Measurements from ENCODE around the gene SERPINB2. TPM values are rescaled to one million over a fixed set of nuclear protein-coding genes. Genes with fewer than 3 reads are reported as not detected.

The SERPINB2 gene
- total RNA-seq (ENCODE audit: unreplicated experiment), result not detected
- long read RNA-seq, result 0 reads

GRCh38 chr18:63887424-63887823 is at the start of gene SERPINB2:
SERPINB2 (plus strand) TSS chr18:63887705; CDS start chr18:63891445, 3,740 bp downstream.
- no peaks in the 10 kb centered on the region for H3K27me3 Mint-ChIP-seq (ENCODE audit: unreplicated experiment)
- no peaks in the 10 kb centered on the region for H3K4me1 Mint-ChIP-seq (ENCODE audit: low read depth, unreplicated experiment)
- no peak within 1 kb of the TSS for H3K4me3 Mint-ChIP-seq (ENCODE audit: unreplicated experiment)
- no peaks in the 10 kb centered on the region for H3K36me3 Mint-ChIP-seq (ENCODE audit: unreplicated experiment)
- DNase-seq, result no peak
- H3K27ac Mint-ChIP-seq (ENCODE audit: unreplicated experiment), result no peak within 1 kb of the TSS
- H3K9me3 Mint-ChIP-seq (ENCODE audit: unreplicated experiment), result peaks cover 1% of the 10 kb centered on the region
- no peak for TF ChIP-seq CTCF (IDR thresholded peaks at IDR 0.05; ENCODE audit: partially characterized antibody, unreplicated experiment)

DNA sequence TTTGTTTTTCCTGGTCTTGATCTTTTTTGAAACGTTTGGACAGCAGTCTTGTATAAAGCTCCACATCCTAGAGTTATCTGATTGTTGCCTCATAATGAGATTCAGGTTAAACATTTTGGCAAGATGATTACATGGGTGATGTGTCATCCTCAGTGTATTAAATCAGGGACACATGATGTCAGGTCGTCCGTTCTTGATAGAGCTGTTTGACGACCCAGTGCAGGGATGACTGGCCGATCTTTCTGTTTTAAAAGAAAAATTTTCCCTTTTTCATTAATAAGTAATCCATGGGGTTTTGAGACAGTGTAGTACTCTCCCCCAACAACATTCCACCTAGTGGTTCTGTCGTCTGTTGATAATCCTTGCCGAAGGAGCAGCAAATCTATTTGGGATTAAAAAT is 44.5 kb upstream of the SERPINB2 start:
- H3K27ac Mint-ChIP-seq (ENCODE audit: unreplicated experiment), result no peak overlapping the region
- TF ChIP-seq CTCF (IDR thresholded peaks at IDR 0.05; ENCODE audit: partially characterized antibody, unreplicated experiment), result no peak
- H3K4me3 Mint-ChIP-seq (ENCODE audit: unreplicated experiment), result no peak overlapping the region
- no peaks in the 10 kb centered on the region for H3K9me3 Mint-ChIP-seq (ENCODE audit: unreplicated experiment)
- DNase-seq, result no peak
- H3K27me3 Mint-ChIP-seq (ENCODE audit: unreplicated experiment), result peaks cover 2% of the 10 kb centered on the region
- no peaks in the 10 kb centered on the region for H3K36me3 Mint-ChIP-seq (ENCODE audit: unreplicated experiment)
- H3K4me1 Mint-ChIP-seq (ENCODE audit: low read depth, unreplicated experiment), result no peaks in the 10 kb centered on the region

DNA sequence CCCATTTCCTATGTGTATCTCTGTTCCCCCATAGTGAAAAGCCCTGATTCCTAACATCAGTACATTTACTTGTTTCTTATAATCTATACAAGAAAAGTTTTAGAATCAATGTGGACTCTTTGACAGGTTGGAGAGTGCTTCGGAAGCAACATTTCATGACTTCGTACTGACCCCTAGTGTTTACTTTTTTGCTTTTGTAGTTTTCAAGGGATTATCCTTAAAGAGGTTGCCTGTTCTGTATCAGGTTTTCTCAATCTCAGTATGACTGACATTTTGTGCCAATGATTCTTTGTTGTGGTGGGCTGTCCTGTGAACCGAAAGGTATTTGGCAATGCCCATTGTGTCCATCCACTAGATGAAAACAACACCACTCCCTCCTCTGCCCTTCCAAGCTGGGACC is 43.3 kb upstream of the SERPINB2 start:
- Mint-ChIP-seq H3K27ac (ENCODE audit: unreplicated experiment) (no peak overlapping the region), H3K4me3 (ENCODE audit: unreplicated experiment) (no peak overlapping the region), H3K9me3 (ENCODE audit: unreplicated experiment) (no peaks in the 10 kb centered on the region), H3K36me3 (ENCODE audit: unreplicated experiment) (no peaks in the 10 kb centered on the region), H3K4me1 (ENCODE audit: low read depth, unreplicated experiment) (no peaks in the 10 kb centered on the region), H3K27me3 (ENCODE audit: unreplicated experiment) (peaks cover 2% of the 10 kb centered on the region)
- no peak for DNase-seq
- TF ChIP-seq CTCF (IDR thresholded peaks at IDR 0.05; ENCODE audit: partially characterized antibody, unreplicated experiment), result peak; percentile 47

DNA sequence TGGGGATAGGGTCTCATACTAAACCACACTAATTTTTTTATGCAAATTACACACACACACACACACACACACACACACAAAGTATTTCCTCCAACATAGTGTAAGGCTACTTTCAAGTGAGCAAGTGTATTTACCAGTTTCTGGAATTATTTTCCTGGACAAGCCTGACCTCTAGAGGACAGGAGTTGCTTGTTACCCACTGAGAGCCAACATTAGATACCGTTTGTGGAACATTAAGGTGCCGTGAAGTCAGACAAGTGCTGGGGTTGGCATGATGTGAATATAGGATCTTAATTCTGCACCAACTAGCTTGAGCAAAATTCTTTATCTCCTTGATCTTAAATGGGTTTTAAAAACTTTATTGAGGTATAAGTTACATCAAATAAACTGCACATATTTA is 39.3 kb upstream of the SERPINB2 start:
- peaks cover 3% of the 10 kb centered on the region for H3K4me1 Mint-ChIP-seq (ENCODE audit: low read depth, unreplicated experiment)
- H3K9me3 Mint-ChIP-seq (ENCODE audit: unreplicated experiment), result no peaks in the 10 kb centered on the region
- DNase-seq, result no peak
- H3K4me3 Mint-ChIP-seq (ENCODE audit: unreplicated experiment), result no peak overlapping the region
- no peak overlapping the region for H3K27ac Mint-ChIP-seq (ENCODE audit: unreplicated experiment)
- TF ChIP-seq CTCF (IDR thresholded peaks at IDR 0.05; ENCODE audit: partially characterized antibody, unreplicated experiment), result peak; percentile 50
- no peaks in the 10 kb centered on the region for H3K36me3 Mint-ChIP-seq (ENCODE audit: unreplicated experiment)
- peaks cover 2% of the 10 kb centered on the region for H3K27me3 Mint-ChIP-seq (ENCODE audit: unreplicated experiment)

- Mint-ChIP-seq H3K4me1 (ENCODE audit: low read depth, unreplicated experiment) (peaks cover 3% of the 10 kb centered on the region), H3K9me3 (ENCODE audit: unreplicated experiment) (no peaks in the 10 kb centered on the region), H3K4me3 (ENCODE audit: unreplicated experiment) (no peak overlapping the region), H3K27ac (ENCODE audit: unreplicated experiment) (no peak overlapping the region), H3K27me3 (ENCODE audit: unreplicated experiment) (peaks cover 2% of the 10 kb centered on the region), H3K36me3 (ENCODE audit: unreplicated experiment) (no peaks in the 10 kb centered on the region)
- peak; percentile 59 for DNase-seq
- no peak for TF ChIP-seq CTCF (IDR thresholded peaks at IDR 0.05; ENCODE audit: partially characterized antibody, unreplicated experiment)
These were observed 37.5 kb upstream of the SERPINB2 start for GRCh38 chr18:63850020-63850419.

Data from glutamatergic neuron (in vitro differentiated cells).